ENCODE data around the gene AATF.

The AATF gene

GRCh38 chr17:36922175-36922574 lies 26.6 kb upstream of the AATF start:
- no peaks in the 10 kb centered on the region for H3K9me3 ChIP-seq (ENCODE audit: low read length)
- no peaks in the 10 kb centered on the region for H3F3A ChIP-seq (ENCODE audit: insufficient read depth, low read length)
- H2AFZ ChIP-seq (ENCODE audit: low read length) = no peak overlapping the region
- H3K4me1 ChIP-seq (ENCODE audit: insufficient read depth, low read length, severe bottlenecking) = no peaks in the 10 kb centered on the region
- TF ChIP-seq CTCF (IDR thresholded peaks at IDR 0.05; ENCODE audit: low read length) = no peak
- no peak for TF ChIP-seq EZH2 (IDR thresholded peaks at IDR 0.05; ENCODE audit: borderline replicate concordance, low read length)
- no peak overlapping the region for H3K4me3 ChIP-seq (ENCODE audit: low read depth, low read length, poor library complexity, severe bottlenecking)
- H3K36me3 ChIP-seq (ENCODE audit: insufficient read depth, low read length) = no peaks in the 10 kb centered on the region
- H3K27me3 ChIP-seq (ENCODE audit: insufficient read depth, low read length) = 0 out of 2 replicates have a peak, but pooled peaks cover 6% of the 10 kb centered on the region
- H3K27ac ChIP-seq (ENCODE audit: low read depth, low read length, poor library complexity, severe bottlenecking) = no peak overlapping the region
- H3K4me2 ChIP-seq (ENCODE audit: low read length) = no peak overlapping the region
- no peaks in the 10 kb centered on the region for H3K79me2 ChIP-seq (ENCODE audit: insufficient read depth, low read length)
- H3K9ac ChIP-seq (ENCODE audit: low read length) = no peak overlapping the region
- no peaks in the 10 kb centered on the region for H3K9me2 ChIP-seq (ENCODE audit: low read depth, low read length)
- H4K20me1 ChIP-seq (ENCODE audit: insufficient read depth, low read length) = no peaks in the 10 kb centered on the region

- Histone ChIP-seq H3K4me3 (ENCODE audit: low read depth, low read length, poor library complexity, severe bottlenecking) (no peak overlapping the region), H3K27ac (ENCODE audit: low read depth, low read length, poor library complexity, severe bottlenecking) (no peak overlapping the region), H3K9ac (ENCODE audit: low read length) (no peak overlapping the region), H3K9me2 (ENCODE audit: low read depth, low read length) (no peaks in the 10 kb centered on the region), H4K20me1 (ENCODE audit: insufficient read depth, low read length) (no peaks in the 10 kb centered on the region), H3K36me3 (ENCODE audit: insufficient read depth, low read length) (no peaks in the 10 kb centered on the region), H2AFZ (ENCODE audit: low read length) (no peak overlapping the region), H3K9me3 (ENCODE audit: low read length) (no peaks in the 10 kb centered on the region), H3K4me2 (ENCODE audit: low read length) (no peak overlapping the region), H3F3A (ENCODE audit: insufficient read depth, low read length) (no peaks in the 10 kb centered on the region), H3K27me3 (ENCODE audit: insufficient read depth, low read length) (0 out of 2 replicates have a peak, but pooled peaks cover 5% of the 10 kb centered on the region), H3K4me1 (ENCODE audit: insufficient read depth, low read length, severe bottlenecking) (peaks cover 10% of the 10 kb centered on the region), H3K79me2 (ENCODE audit: insufficient read depth, low read length) (no peaks in the 10 kb centered on the region)
- TF ChIP-seq EZH2 (IDR thresholded peaks at IDR 0.05; ENCODE audit: borderline replicate concordance, low read length) = no peak
- no peak for TF ChIP-seq CTCF (IDR thresholded peaks at IDR 0.05; ENCODE audit: low read length)
Observed at GRCh38 chr17:36923814-36924221, 24.9 kb upstream of the AATF start.

GRCh38 chr17:36926226-36926625 lies 22.5 kb upstream of the AATF start:
- Histone ChIP-seq H3K27me3 (ENCODE audit: insufficient read depth, low read length) (no peaks in the 10 kb centered on the region), H3K79me2 (ENCODE audit: insufficient read depth, low read length) (no peaks in the 10 kb centered on the region), H2AFZ (ENCODE audit: low read length) (no peak overlapping the region), H3K27ac (ENCODE audit: low read depth, low read length, poor library complexity, severe bottlenecking) (no peak overlapping the region), H3K9me2 (ENCODE audit: low read depth, low read length) (no peaks in the 10 kb centered on the region), H3K36me3 (ENCODE audit: insufficient read depth, low read length) (no peaks in the 10 kb centered on the region), H3K9me3 (ENCODE audit: low read length) (no peaks in the 10 kb centered on the region), H3K4me1 (ENCODE audit: insufficient read depth, low read length, severe bottlenecking) (peaks cover 10% of the 10 kb centered on the region), H4K20me1 (ENCODE audit: insufficient read depth, low read length) (no peaks in the 10 kb centered on the region), H3K4me2 (ENCODE audit: low read length) (no peak overlapping the region), H3K4me3 (ENCODE audit: low read depth, low read length, poor library complexity, severe bottlenecking) (no peak overlapping the region), H3K9ac (ENCODE audit: low read length) (no peak overlapping the region), H3F3A (ENCODE audit: insufficient read depth, low read length) (no peaks in the 10 kb centered on the region)
- TF ChIP-seq CTCF (IDR thresholded peaks at IDR 0.05; ENCODE audit: low read length) (no peak), EZH2 (IDR thresholded peaks at IDR 0.05; ENCODE audit: borderline replicate concordance, low read length) (no peak)
